ENCODE data around the gene PARL. TPM values are rescaled to one million over a fixed set of nuclear protein-coding genes. Genes with fewer than 3 reads are reported as not detected.

The PARL gene
- total and polyA plus RNA-seq, 9 of the 15 experiments (the other 6 are each of a cell fraction or from before 2014, with no cell fraction given): 39.5 to 82.4 (median 57.4) TPM

DNA sequence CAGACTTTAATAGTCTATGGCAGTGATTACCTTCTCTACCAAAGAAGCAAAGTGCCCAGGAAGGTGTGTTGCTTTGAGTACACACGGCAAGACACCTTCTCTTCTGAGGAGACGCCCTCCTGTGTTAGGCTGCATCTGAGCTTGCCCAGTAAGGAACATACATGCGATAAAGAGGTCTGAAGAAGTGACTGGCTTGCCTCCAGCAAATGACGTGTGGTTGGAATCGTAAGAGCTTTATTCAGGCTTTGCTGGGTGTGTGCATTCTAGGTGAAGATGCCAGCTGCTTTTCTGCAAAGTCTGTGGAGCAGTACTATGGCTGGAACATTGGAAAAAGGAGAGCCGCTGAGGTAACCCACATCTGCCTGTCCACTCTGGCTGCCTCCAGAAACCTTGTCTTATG is 81.7 kb downstream of the PARL start (continued):
- TF ChIP-seq, protein P1, sequence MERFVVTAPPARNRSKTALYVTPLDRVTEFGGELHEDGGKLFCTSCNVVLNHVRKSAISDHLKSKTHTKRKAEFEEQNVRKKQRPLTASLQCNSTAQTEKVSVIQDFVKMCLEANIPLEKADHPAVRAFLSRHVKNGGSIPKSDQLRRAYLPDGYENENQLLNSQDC (CRISPR knock-in tag; IDR thresholded peaks at IDR 0.05): no peak
- no peak for TF ChIP-seq POLR3G (IDR thresholded peaks at IDR 0.05; ENCODE audit: extremely low read depth, insufficient read length, insufficient replicate concordance)

DNA sequence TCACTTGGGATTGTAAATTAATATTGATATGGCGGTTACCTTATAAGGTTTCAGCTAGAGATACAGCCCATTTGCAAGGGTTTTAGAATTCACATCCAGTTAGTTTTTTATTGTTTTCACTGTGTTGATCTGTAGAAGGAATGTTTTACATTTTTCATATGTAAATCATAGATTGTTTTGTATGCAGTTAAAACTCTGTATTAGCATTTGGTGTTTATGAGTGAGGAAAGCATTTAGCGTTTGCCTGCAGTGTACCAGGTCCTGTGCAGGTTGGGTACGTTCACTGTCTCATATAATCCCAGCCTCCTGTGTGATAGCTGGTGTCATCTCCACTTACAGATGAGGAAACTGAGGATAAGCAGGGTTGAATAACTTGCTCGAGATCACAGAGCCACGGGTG is 83.1 kb downstream of the PARL start:
- Histone ChIP-seq H2AFZ (ENCODE audit: low read depth, low read length) (no peak overlapping the region), H3K27ac (ENCODE audit: extremely low read depth, low read depth, low read length) (no peak overlapping the region), H3K4me3 (no peak overlapping the region), H3K4me1 (replicated peaks in 1 of 2; ENCODE audit: control insufficient read depth in 2 of 2, insufficient read depth in 2 of 2, low read length in 2 of 2) (no peaks in the 10 kb centered on the region; a peak in 2 of 5 replicates), H3K27me3 (ENCODE audit: control insufficient read depth in 2 of 2, insufficient read depth in 2 of 2, low read length in 2 of 2) (no peaks in the 10 kb centered on the region), H3K4me2 (ENCODE audit: insufficient read depth, low read length) (no peak overlapping the region), H4K20me1 (replicated peaks; ENCODE audit: control insufficient read depth, insufficient read depth, low read length) (no peaks in the 10 kb centered on the region; the same call in 1 of the 2 replicates), H3K36me3 (ENCODE audit: control insufficient read depth, insufficient read depth, low read length) (peaks cover 80% of the 10 kb centered on the region), H3K9ac (ENCODE audit: insufficient read depth in 1 of 2, low read depth in 2 of 2, low read length in 2 of 2) (no peak overlapping the region), H3K79me2 (ENCODE audit: control insufficient read depth, insufficient read depth, low read length) (no peaks in the 10 kb centered on the region), H3K9me1 (ENCODE audit: control insufficient read depth, insufficient read depth, low read length) (no peaks in the 10 kb centered on the region), H3K9me3 (replicated peaks; ENCODE audit: control insufficient read depth, insufficient read depth, low read depth, low read length) (no peaks in the 10 kb centered on the region)
- DNase-seq (ENCODE audit: extremely low read depth in 1 of 4, low spot score in 3 of 4): no peak
- in situ Hi-C loops (cut with MboI): no loop called here
- ATAC-seq: no peak
- BruUV-seq (replicated peaks): no TSS peak
- ChIA-PET POLR2A (no interaction called here), CTCF (ENCODE audit: low intra/inter-chr PET ratio) (no interaction called here)
- FAIRE-seq: no peak
- WGBS (ENCODE audit: insufficient coverage, low coverage, missing lambda C conversion rate): 88% methylated on average over 5 of the region's 5 CpGs
- intact Hi-C loops (cut with micrococcal nuclease): no loop called here
- TF ChIP-seq THRAP3 (IDR thresholded peaks at IDR 0.05; ENCODE audit: borderline replicate concordance) (no peak), ZNF79 (CRISPR knock-in tag; IDR thresholded peaks at IDR 0.05; ENCODE audit: low read depth) (no peak), SREBF2 (CRISPR knock-in tag; IDR thresholded peaks at IDR 0.05) (no peak), ZNF583 (CRISPR knock-in tag; IDR thresholded peaks at IDR 0.05) (no peak), MYC (IDR thresholded peaks at IDR 0.05; ENCODE audit: low read depth, low read length) (no peak), MYC (CRISPR knock-in tag; IDR thresholded peaks at IDR 0.05; ENCODE audit: borderline replicate concordance, low read depth) (no peak), TRIM24 (IDR thresholded peaks at IDR 0.05) (no peak), ARID1B (IDR thresholded peaks at IDR 0.05) (no peak), MTF1 (CRISPR knock-in tag; IDR thresholded peaks at IDR 0.05; ENCODE audit: borderline replicate concordance) (no peak), HNRNPH1 (optimal IDR thresholded peaks at IDR 0.05; ENCODE audit: low read depth, low read length) (no peak)
- TF ChIP-seq, protein P2, sequence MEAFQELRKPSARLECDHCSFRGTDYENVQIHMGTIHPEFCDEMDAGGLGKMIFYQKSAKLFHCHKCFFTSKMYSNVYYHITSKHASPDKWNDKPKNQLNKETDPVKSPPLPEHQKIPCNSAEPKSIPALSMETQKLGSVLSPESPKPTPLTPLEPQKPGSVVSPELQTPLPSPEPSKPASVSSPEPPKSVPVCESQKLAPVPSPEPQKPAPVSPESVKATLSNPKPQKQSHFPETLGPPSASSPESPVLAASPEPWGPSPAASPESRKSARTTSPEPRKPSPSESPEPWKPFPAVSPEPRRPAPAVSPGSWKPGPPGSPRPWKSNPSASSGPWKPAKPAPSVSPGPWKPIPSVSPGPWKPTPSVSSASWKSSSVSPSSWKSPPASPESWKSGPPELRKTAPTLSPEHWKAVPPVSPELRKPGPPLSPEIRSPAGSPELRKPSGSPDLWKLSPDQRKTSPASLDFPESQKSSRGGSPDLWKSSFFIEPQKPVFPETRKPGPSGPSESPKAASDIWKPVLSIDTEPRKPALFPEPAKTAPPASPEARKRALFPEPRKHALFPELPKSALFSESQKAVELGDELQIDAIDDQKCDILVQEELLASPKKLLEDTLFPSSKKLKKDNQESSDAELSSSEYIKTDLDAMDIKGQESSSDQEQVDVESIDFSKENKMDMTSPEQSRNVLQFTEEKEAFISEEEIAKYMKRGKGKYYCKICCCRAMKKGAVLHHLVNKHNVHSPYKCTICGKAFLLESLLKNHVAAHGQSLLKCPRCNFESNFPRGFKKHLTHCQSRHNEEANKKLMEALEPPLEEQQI (IDR thresholded peaks at IDR 0.05): no peak
- TF ChIP-seq, protein P3, sequence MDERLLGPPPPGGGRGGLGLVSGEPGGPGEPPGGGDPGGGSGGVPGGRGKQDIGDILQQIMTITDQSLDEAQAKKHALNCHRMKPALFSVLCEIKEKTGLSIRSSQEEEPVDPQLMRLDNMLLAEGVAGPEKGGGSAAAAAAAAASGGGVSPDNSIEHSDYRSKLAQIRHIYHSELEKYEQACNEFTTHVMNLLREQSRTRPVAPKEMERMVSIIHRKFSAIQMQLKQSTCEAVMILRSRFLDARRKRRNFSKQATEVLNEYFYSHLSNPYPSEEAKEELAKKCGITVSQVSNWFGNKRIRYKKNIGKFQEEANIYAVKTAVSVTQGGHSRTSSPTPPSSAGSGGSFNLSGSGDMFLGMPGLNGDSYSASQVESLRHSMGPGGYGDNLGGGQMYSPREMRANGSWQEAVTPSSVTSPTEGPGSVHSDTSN (CRISPR knock-in tag; IDR thresholded peaks at IDR 0.05; ENCODE audit: low read depth): no peak
- TF ChIP-seq, protein P3 (tag; conservative IDR thresholded peaks at IDR 0.05; ENCODE audit: low read depth): no peak
- TF ChIP-seq, protein P4, sequence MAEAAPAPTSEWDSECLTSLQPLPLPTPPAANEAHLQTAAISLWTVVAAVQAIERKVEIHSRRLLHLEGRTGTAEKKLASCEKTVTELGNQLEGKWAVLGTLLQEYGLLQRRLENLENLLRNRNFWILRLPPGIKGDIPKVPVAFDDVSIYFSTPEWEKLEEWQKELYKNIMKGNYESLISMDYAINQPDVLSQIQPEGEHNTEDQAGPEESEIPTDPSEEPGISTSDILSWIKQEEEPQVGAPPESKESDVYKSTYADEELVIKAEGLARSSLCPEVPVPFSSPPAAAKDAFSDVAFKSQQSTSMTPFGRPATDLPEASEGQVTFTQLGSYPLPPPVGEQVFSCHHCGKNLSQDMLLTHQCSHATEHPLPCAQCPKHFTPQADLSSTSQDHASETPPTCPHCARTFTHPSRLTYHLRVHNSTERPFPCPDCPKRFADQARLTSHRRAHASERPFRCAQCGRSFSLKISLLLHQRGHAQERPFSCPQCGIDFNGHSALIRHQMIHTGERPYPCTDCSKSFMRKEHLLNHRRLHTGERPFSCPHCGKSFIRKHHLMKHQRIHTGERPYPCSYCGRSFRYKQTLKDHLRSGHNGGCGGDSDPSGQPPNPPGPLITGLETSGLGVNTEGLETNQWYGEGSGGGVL (CRISPR knock-in tag; IDR thresholded peaks at IDR 0.05): no peak
